H1 (cell line): ENCODE measurements around the gene PLXNA4.

Experiments
- SP2 ChIP-seq: IDR thresholded peaks from 2 replicates; pipeline ENCODE4 v1.6.1; 2012; ENCODE audit warnings: mild to moderate bottlenecking, low read length, inconsistent platforms
- TBP ChIP-seq: IDR thresholded peaks from 2 replicates; pipeline ENCODE4 v1.6.1; 2011; ENCODE audit warnings: low read depth, low read length, improper control_type of control experiment

- TF ChIP-seq SP2, result no peak
- no peak for TF ChIP-seq TBP
Observed at GRCh38 chr7:132544025-132544424, 32.2 kb downstream of the PLXNA4 start.
